SU-DHL-6 (cell line): ENCODE data around the gene RGS16.
A peak's percentile ranks its signal among the peaks of the same experiment; 100 is the strongest.

Experiments used
- H2AFZ ChIP-seq: fragments of 200-600 bp; sonication (generic); 2 replicates; pipeline ENCODE4 v1.6.1; 2014; ENCODE audit warnings: low read depth, mild to moderate bottlenecking, moderate library complexity, mixed read lengths, antibody characterized with exemption, low read length; ENCODE audit not compliant: severe bottlenecking
- H3F3A ChIP-seq: fragments of 200-600 bp; shearing (Covaris generic); 2 replicates; pipeline ENCODE4 v1.6.0; 2016; ENCODE audit warnings: antibody characterized with exemption, mild to moderate bottlenecking; ENCODE audit not compliant: insufficient read depth
- H3K27ac ChIP-seq: fragments of 200-600 bp; sonication (generic); 2 replicates; pipeline ENCODE4 v1.5.1; 2016; ENCODE audit warnings: low read depth, mild to moderate bottlenecking, low read length, moderate library complexity, mixed read lengths
- H3K27me3 ChIP-seq: fragments of 200-600 bp; sonication (generic), shearing (Covaris generic); 2 replicates; pipeline ENCODE4 v1.6.0; 2014; ENCODE audit warnings: mild to moderate bottlenecking, low read length
- H3K36me3 ChIP-seq: fragments of 200-600 bp; sonication (generic); 2 replicates; pipeline ENCODE4 v1.6.1; 2014; ENCODE audit warnings: mild to moderate bottlenecking, low read length, mixed read lengths
- H3K4me2 ChIP-seq: fragments of 300-600, 200-600 bp; shearing (Covaris generic), sonication (generic); 2 replicates; pipeline ENCODE4 v1.6.0; 2014; ENCODE audit warnings: low read length, low read depth, mild to moderate bottlenecking; ENCODE audit not compliant: poor library complexity, severe bottlenecking
- H3K4me3 ChIP-seq: fragments of 200-600 bp; sonication (generic); 2 replicates; pipeline ENCODE4 v1.5.1; 2014; ENCODE audit warnings: antibody characterized with exemption, low read length, mild to moderate bottlenecking, mixed read lengths; ENCODE audit not compliant: insufficient read depth, poor library complexity, severe bottlenecking
- H3K79me2 ChIP-seq: fragments of 200-600 bp; sonication (generic); 2 replicates; pipeline ENCODE4 v1.6.1; 2014; ENCODE audit warnings: mild to moderate bottlenecking, low read length, moderate library complexity; ENCODE audit not compliant: insufficient read depth
- H3K9ac ChIP-seq: fragments of 200-600 bp; sonication (generic); 2 replicates; pipeline ENCODE4 v1.7.0; 2014; ENCODE audit warnings: mild to moderate bottlenecking, low read length
- H3K9me2 ChIP-seq: fragments of 200-600 bp; sonication (generic); replicated peaks from 2 replicates; pipeline ENCODE4 v1.6.1; 2014; ENCODE audit warnings: low read length; ENCODE audit not compliant: insufficient read depth
- H3K9me3 ChIP-seq: fragments of 200-600 bp; sonication (generic); 2 replicates; pipeline ENCODE4 v1.6.1; 2014; ENCODE audit warnings: low read length, mixed read lengths; ENCODE audit not compliant: insufficient read depth
- H4K20me1 ChIP-seq: fragments of 200-600 bp; sonication (generic); 2 replicates; pipeline ENCODE4 v1.6.1; 2014; ENCODE audit warnings: low read depth, mild to moderate bottlenecking, antibody characterized with exemption, low read length, moderate library complexity, mixed read lengths
- CTCF ChIP-seq: fragments of 200-600 bp; sonication (generic); IDR thresholded peaks from one replicate; pipeline ENCODE4 v1.5.1; 2017; ENCODE audit warnings: antibody characterized with exemption, mild to moderate bottlenecking, low read length, moderate library complexity; ENCODE audit not compliant: insufficient read depth, poor library complexity, severe bottlenecking
- EZH2phosphoT487 ChIP-seq: fragments of 200-600 bp; sonication (generic), shearing (Covaris generic); conservative IDR thresholded peaks from 2 replicates; pipeline ENCODE4 v1.6.1; 2018; ENCODE audit warnings: mild to moderate bottlenecking, antibody characterized with exemption, low read length, moderate library complexity, mixed read lengths

Gene RGS16

GRCh38 chr1:182615468-182616129, 11.4 kb upstream of the RGS16 start:
- peak overlapping the region; percentile 59 for H3K9ac ChIP-seq
- peak overlapping the region; percentile 45 for H3K4me3 ChIP-seq
- H2AFZ ChIP-seq, result peak overlapping the region; percentile 89
- TF ChIP-seq CTCF (no peak), EZH2phosphoT487 (0 out of 2 replicates have a peak, but pooled peaks have one; percentile 8)
- no peaks in the 10 kb centered on the region for H3K36me3 ChIP-seq
- H3K79me2 ChIP-seq, result no peaks in the 10 kb centered on the region
- H3K9me2 ChIP-seq, result no peaks in the 10 kb centered on the region
- peak overlapping the region; percentile 61 for H3K4me2 ChIP-seq
- no peaks in the 10 kb centered on the region for H4K20me1 ChIP-seq
- peaks cover 22% of the 10 kb centered on the region for H3F3A ChIP-seq
- peak overlapping the region; percentile 61 for H3K27ac ChIP-seq
- H3K27me3 ChIP-seq, result no peaks in the 10 kb centered on the region
- H3K9me3 ChIP-seq, result no peaks in the 10 kb centered on the region

- H3K9me2 ChIP-seq, result no peaks in the 10 kb centered on the region
- H3K27ac ChIP-seq, result peak overlapping the region; percentile 61
- peaks cover 22% of the 10 kb centered on the region for H3F3A ChIP-seq
- H2AFZ ChIP-seq, result peak overlapping the region; percentile 89
- no peaks in the 10 kb centered on the region for H3K27me3 ChIP-seq
- H3K9me3 ChIP-seq, result no peaks in the 10 kb centered on the region
- peak overlapping the region; percentile 61 for H3K4me2 ChIP-seq
- peak; percentile 84; the same call in 1 of the 2 replicates for TF ChIP-seq EZH2phosphoT487
- TF ChIP-seq CTCF, result no peak
- no peaks in the 10 kb centered on the region for H3K79me2 ChIP-seq
- no peaks in the 10 kb centered on the region for H3K36me3 ChIP-seq
- H3K4me3 ChIP-seq, result peak overlapping the region; percentile 45
- no peaks in the 10 kb centered on the region for H4K20me1 ChIP-seq
- H3K9ac ChIP-seq, result peak overlapping the region; percentile 59
Measured at GRCh38 chr1:182614796-182615454, 10.7 kb upstream of the RGS16 start.

GRCh38 chr1:182611787-182612186, 7.6 kb upstream of the RGS16 start:
- Histone ChIP-seq H3F3A (peaks cover 12% of the 10 kb centered on the region), H3K9me3 (no peaks in the 10 kb centered on the region), H3K4me3 (no peak overlapping the region), H3K27me3 (no peaks in the 10 kb centered on the region), H3K9me2 (no peaks in the 10 kb centered on the region), H3K4me2 (no peak overlapping the region), H3K27ac (no peak overlapping the region), H2AFZ (no peak overlapping the region), H3K79me2 (no peaks in the 10 kb centered on the region), H3K36me3 (no peaks in the 10 kb centered on the region), H4K20me1 (no peaks in the 10 kb centered on the region), H3K9ac (no peak overlapping the region)
- no peak for TF ChIP-seq EZH2phosphoT487
- no peak for TF ChIP-seq CTCF
